GM18507 (cell line): ENCODE measurements around the gene CD244.

Experiments used
- DNase-seq: peaks from one replicate; pipeline ENCODE4 v3.0.0; 2011; ENCODE audit warnings: low read depth; ENCODE audit not compliant: insufficient read length; ENCODE audit errors: extremely low spot score
- FAIRE-seq: peaks from 2 replicates; lab custom pipeline; 2011; peaks lifted over from hg19 to GRCh38; lab: Jason Lieb, UNC

The CD244 gene

DNA sequence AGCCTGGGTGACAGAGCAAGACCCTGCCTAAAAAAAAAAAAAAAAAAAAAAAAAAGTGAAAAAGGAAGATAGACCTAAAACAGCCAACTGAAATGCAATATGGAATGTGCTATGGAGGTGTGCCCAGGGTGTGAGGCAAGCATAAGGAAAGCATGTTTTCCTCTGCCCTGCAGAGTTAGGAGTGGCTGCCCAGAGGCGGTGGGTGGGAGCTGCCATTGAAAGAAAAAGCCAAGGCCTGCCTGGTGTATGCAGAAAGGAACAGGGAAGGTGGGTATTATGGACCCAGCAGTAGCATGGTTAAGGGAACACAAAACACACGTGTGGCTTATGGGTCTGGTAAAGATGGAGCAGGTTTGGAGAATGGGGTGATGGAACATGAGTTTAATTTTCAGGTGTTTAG lies 8.9 kb downstream of the CD244 start:
- FAIRE-seq (no peak), DNase-seq (no peak)

- FAIRE-seq: no peak
Measured at GRCh38 chr1:160853014-160853413, 9.7 kb downstream of the CD244 start.

DNA sequence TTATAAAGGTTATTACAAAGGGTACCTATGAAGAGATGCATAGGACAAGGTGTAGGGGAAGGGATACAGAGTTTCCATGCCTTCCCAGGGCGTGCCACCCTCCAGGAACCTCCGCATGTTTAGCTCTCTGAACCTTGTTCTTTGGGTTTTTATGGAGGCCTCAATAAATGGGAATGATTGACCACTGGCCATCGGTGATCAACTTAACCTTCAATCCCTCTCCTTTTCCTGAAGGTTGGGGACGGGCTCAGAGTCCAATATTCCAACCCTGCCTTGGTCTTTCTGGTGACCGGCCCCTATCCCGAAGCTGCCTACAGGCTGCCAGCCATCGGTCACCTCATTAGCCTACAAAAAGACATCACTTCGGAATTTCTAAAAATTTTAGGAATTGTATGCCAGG lies 11.7 kb downstream of the CD244 start:
- DNase-seq (no peak), FAIRE-seq (no peak)

More at GRCh38 chr1:160853014-160853413, 9.7 kb downstream of the CD244 start:
- DNase-seq: no peak

DNA sequence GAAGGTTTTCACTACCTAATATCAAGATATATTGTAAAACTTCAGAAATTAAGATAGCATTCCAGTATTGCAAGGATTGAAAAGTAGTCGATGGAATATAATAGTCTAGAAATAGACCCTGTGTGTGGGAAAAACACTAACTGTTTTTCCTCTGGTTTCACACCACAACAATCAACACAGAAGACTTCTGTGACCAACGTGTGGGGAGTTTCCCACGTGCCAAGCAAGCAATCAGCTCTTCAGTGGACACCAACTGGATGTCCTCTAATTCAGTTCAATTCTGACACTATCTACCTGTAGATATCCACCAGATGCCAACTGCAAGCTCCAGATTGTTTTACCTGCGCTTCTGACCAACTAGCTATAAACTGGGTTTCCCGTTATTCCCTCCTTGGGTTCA lies 12.1 kb downstream of the CD244 start:
- DNase-seq: no peak
- FAIRE-seq: peak; percentile 77

- DNase-seq (no peak), FAIRE-seq (no peak)
Measured at GRCh38 chr1:160846281-160846680, 16.4 kb downstream of the CD244 start.

DNA sequence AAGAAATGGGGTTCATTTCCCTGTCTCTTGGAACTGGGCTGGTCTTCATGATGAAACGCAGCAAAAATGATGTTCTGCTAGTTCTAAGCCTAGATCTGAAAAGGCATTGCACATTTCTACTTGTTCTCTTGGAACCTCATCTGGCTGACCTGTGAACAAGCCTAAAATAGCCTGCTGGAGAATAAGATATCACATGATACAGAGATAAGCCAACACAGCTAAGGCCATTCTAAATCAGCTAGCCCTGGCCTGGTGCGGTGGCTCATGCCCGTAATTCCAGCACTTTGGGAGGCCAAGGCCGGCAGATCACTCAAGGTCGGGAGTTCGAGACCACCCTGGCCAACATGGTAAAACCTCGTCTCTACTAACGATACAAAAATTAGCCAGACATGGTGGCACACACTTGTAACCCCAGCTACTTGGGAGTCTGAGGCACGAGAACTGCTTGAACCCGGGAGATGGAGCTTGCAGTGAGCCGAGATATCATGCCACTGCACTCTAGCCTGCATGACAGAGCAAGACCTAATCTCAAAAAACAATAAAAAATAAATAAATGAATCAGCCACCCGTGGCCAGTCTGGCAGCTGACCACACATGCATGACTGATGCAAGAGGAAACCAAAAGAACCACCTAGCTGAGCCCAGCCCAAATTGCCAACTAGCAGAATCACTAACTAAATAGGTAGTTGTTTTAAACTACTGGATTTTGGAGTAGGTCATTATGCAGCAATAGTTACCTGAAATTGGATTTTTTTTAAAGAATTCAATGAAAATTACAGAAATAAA lies 18.0 kb downstream of the CD244 start:
- DNase-seq (no peak), FAIRE-seq (no peak)

DNA sequence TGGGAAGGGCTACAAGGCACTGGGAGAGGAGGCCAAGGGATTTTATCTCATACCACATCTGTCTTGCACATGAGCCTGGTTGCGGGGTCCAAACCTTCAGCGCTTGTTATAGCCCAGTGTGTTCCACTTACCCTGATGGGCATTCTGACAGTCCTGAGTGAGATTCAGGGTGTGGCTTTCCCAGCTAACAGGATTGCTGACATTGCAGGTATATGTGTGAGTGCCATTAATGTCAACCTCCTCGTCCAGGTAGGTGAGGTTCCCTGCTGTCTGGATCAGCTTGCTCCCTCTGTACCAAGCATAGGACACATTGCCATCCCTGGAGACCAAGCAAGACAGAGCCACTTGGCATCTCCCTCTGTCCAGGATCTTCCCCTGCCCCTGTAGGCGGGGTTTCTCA lies 21.6 kb downstream of the CD244 start:
- FAIRE-seq (no peak), DNase-seq (no peak)

GRCh38 chr1:160839746-160840145 lies 22.9 kb downstream of the CD244 start:
- no peak for DNase-seq
- FAIRE-seq: no peak

GRCh38 chr1:160838888-160839287 lies 23.8 kb downstream of the CD244 start:
- no peak for FAIRE-seq
- no peak for DNase-seq

GRCh38 chr1:160837558-160838205 lies 25.0 kb downstream of the CD244 start:
- DNase-seq: peak; percentile 67
- FAIRE-seq: peak; percentile 95

DNA sequence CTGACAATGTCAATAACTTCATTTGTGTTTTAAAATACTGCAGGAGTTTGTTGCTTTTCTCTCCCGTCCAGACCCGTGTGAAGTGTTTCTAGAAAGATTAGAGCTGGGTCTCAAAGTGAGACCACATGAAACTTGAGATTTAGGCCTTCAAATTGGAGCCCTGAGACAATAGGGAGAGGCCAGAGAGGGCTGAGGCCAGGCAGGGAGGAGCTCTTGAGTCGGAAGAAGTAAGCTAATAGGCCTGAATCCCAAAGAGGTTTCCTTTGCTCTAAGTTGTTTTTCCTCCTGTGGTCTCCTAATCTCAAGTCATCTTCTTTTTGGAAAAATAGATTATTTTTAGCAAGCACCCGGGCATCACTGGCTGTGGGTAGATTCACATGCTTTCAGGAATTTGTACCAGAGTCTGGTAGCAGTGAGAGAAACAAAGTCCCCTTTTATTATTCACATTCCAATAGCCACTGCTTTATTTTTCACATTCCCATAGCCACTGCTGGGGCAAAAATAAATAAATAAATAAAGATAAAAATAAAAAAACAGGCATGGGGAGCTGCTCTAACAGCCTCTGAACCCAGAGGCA lies 25.6 kb downstream of the CD244 start:
- no peak for DNase-seq
- peak; percentile 24 for FAIRE-seq

DNA sequence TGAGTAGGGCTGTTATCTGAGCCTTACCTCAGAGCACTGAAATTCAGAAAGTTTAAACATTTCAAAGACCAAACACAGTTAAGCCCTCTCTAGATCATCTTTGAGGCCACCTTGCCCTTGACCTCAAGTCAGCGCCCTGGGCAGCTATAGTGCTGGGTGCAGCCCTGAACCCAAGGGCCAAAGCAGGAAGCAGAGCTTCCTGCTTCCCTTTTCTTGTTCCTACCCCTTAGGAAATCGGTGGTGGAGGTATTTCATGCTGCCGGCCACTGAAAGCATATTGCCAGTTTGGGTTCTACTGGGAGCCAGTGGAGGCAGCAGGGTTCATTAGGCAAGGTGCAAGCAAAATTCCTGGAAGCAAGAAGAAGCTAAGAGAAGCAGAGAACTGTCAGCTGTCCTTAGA lies 26.1 kb downstream of the CD244 start:
- FAIRE-seq: peak; percentile 38
- DNase-seq: no peak

GRCh38 chr1:160835751-160836150 lies 26.9 kb downstream of the CD244 start:
- DNase-seq (no peak), FAIRE-seq (no peak)

DNA sequence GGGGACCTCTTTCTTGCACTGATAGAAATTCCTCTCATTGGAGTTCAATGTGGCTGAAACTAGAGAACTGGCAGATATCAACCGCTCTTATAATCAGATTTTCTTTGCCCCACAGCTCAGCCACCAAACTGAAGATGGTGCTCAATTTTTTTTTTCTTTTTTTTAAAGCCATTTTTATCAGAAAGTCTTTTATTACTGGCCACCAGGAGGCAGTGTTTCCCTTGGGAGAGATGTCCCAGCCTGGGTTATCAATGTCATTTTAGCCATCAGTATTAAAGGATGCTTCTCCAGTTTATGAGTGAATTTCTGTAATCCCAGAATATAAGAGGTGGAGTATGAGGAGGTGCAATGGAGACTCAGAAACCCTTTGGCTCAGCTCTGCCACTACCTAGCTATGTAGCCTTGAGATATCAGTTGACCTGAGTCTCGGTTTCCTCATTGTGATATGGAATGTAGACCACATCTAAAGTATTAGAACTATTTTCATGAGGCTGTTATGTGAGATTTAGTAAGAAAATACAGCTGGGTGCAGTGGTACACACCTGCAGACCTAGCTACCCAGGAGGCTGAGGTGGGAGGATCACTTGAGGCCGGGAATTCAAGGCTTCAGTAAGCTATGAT lies 27.6 kb downstream of the CD244 start:
- FAIRE-seq: peak; percentile 81

GRCh38 chr1:160830321-160831153 lies 32.1 kb downstream of the CD244 start:
- FAIRE-seq: peak; percentile 91
- peak; percentile 20 for DNase-seq

More for the DNA sequence above, 27.6 kb downstream of the CD244 start:
- no peak for DNase-seq

DNA sequence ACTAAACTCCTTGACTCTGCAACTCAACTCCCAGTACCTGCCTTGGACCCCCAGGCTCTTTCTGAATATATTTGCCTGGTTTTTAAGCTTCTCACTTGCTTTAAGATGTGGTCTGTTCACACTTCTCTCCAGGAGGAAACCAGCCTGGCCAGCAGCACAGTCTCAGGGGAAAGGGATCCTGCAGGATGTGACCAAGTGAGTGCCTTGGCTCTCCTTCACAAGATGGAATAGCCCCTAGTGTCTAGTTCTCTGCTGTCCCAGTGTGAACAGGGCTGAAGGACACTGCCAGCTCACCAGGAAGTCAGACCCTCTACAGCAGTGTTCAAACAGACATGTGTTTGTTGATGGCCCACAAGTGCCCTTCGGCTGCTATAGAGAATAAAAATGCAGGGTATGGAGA lies 32.9 kb downstream of the CD244 start:
- DNase-seq (no peak), FAIRE-seq (no peak)

DNA sequence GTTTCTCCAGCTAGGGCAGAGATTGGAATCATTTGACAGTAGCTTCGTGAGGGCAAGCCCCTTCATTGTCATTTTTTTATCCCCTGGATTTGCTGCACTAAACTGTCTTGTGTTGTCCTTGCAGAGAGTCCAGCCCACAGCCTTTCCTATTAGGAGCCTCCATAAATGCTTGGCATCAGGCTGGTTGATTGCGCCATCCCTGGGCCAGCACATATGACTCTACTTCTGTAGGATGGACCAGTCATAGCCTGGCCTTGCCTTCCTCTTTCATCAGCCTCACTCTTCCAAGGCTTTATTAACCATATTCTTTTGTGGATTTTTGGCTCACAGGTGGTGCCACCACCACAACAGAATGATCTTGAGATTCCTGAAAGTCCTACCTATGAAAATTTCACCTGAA lies 35.3 kb downstream of the CD244 start:
- DNase-seq (no peak), FAIRE-seq (no peak)

- no peak for FAIRE-seq
- DNase-seq: no peak
Measured at GRCh38 chr1:160826546-160826945, 36.1 kb downstream of the CD244 start.

- no peak for DNase-seq
- no peak for FAIRE-seq
Measured at GRCh38 chr1:160823296-160823695, 39.4 kb downstream of the CD244 start.

- FAIRE-seq (no peak), DNase-seq (no peak)
Measured at GRCh38 chr1:160821627-160822026, 41.1 kb downstream of the CD244 start.
